WI38 (cell line): ENCODE measurements around the gene CBX1.

Experiments
- H3K4me3 ChIP-seq: 2 replicates; pipeline ENCODE4 v1.5.1; 2011; ENCODE audit warnings: low read depth, mild to moderate bottlenecking, control low read depth, low read length
- TF ChIP-seq, protein P1 (sequence below): IDR thresholded peaks from 2 replicates; pipeline ENCODE4 v1.5.1; 2012; ENCODE audit warnings: low read depth, mild to moderate bottlenecking, control low read depth, low read length

CBX1 gene

DNA sequence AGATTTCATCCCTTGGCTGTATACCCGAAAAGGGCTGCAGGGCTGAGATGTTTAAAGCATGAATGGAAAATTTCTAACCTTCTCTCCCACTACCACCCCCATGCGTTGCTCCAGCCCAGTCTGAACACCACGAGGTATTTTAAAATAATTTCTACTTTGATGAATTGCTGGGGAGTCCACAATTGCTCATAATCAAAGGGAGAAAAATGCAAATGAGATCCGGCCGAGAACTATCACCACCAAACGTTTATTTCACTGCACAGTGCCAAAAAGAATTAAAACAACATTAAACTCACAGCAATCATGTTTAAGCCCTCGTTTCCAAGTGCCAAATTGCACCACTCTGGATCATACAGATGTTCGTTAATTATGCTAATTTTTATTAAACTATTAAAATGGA, 43.0 kb upstream of the CBX1 start:
- TF ChIP-seq, protein P1, sequence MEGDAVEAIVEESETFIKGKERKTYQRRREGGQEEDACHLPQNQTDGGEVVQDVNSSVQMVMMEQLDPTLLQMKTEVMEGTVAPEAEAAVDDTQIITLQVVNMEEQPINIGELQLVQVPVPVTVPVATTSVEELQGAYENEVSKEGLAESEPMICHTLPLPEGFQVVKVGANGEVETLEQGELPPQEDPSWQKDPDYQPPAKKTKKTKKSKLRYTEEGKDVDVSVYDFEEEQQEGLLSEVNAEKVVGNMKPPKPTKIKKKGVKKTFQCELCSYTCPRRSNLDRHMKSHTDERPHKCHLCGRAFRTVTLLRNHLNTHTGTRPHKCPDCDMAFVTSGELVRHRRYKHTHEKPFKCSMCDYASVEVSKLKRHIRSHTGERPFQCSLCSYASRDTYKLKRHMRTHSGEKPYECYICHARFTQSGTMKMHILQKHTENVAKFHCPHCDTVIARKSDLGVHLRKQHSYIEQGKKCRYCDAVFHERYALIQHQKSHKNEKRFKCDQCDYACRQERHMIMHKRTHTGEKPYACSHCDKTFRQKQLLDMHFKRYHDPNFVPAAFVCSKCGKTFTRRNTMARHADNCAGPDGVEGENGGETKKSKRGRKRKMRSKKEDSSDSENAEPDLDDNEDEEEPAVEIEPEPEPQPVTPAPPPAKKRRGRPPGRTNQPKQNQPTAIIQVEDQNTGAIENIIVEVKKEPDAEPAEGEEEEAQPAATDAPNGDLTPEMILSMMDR, result no peak
- no peak overlapping the region for H3K4me3 ChIP-seq

DNA sequence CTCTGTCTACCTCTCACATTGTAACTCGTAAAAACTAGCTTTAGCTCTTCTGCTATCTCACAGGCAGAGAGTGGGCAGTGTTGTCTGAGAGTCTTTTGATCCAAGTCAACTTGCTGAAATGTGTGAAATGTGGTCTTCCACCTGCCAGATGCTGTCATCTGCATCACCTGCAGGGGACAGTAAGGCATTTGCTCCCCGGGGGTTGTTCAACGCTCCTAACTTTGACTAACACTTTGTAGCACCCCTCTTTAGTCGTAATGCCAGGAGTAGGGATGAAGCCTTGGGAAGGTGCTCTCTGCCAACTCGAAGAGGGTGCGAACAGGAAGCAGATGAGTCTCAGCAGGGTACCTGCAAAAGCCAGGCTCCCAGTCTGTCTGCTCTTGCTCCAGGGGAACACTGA, 42.4 kb upstream of the CBX1 start:
- no peak overlapping the region for H3K4me3 ChIP-seq
- TF ChIP-seq, protein P1, result no peak

DNA sequence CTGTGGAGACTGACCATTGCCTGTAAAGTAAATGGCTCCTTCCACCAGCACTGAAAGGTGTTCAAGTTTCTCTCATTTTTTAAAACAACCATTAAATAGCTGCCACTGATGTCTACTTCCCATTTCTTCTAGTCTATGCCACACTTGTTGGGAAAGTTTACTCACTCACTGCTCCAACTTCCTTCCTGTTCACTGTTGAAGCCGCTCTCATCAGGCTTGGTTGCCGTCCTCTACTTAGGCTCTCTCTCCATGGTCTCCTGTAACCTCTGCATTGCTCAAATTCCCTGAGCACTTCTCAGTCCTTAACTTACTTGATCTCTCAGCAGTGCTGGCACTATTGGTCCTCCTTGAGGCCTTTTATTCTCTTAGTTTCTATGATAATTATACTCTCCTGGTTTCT, 38.7 kb upstream of the CBX1 start:
- H3K4me3 ChIP-seq, result no peak overlapping the region
- TF ChIP-seq, protein P1, result no peak

DNA sequence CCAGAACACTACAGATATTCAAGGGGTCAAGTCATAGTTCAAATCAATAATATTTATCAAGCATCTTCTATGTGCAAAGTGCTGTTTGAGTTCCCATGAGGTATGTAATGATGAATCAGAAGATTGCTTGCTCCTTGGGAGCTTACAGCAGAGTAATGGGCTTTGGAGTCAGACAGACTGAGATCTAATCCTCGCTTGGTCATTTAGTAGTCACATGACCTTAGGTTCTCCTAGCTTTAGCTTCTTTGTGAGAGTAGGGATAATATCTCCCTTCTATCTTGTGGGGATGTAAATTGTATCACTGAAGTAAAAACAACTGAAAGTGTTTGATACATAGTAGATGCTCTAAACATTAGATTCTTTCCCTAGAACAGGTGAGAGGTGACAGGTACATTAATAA, 36.4 kb upstream of the CBX1 start:
- no peak overlapping the region for H3K4me3 ChIP-seq
- TF ChIP-seq, protein P1, result no peak

DNA sequence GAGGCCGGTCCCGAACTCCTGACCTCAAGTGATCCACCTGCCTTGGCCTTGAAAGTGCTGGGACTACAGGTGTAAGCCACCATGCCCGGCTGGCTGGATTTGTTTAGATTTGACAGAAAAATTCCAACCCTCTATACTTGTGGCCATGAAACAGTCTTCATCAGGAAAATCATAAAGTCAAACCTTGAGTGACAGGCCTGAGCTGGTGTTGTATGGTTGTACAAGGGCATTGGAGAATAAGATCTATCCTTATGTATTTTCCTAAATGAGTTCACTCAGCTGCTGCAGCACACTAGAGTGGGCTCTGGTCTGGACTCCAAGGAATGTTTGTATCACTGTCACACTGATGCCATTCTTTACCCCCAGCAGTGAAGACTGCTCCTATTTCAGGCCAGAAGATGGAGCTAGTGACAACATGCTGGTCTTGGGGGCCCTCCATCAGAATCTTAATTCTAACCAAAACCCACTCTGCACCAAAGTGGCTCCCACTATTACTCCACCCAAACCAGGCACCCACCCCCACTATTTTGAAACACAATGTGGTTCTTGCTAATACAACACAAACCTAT, 33.7 kb upstream of the CBX1 start:
- TF ChIP-seq, protein P1, result no peak
- no peak overlapping the region for H3K4me3 ChIP-seq

DNA sequence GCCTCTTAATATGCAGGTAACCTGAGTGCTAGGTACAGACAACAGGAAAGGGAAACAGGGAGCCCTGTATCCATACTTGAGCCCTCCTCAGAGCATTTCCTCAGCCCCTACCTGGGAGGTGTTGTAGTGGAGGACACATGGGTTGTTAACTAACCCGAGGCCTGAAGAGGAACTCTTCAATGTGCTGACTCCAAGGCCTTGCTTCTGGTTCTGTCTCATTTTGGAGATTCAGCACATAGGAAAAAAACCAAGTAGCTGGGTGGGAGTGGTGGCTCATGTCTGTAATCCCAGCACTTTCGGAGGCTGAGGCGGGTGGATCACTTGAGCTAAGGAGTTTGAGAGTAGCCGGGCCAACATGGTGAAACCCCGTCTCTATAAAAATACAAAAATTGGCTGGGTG, 31.1 kb upstream of the CBX1 start:
- no peak overlapping the region for H3K4me3 ChIP-seq
- TF ChIP-seq, protein P1, result no peak

DNA sequence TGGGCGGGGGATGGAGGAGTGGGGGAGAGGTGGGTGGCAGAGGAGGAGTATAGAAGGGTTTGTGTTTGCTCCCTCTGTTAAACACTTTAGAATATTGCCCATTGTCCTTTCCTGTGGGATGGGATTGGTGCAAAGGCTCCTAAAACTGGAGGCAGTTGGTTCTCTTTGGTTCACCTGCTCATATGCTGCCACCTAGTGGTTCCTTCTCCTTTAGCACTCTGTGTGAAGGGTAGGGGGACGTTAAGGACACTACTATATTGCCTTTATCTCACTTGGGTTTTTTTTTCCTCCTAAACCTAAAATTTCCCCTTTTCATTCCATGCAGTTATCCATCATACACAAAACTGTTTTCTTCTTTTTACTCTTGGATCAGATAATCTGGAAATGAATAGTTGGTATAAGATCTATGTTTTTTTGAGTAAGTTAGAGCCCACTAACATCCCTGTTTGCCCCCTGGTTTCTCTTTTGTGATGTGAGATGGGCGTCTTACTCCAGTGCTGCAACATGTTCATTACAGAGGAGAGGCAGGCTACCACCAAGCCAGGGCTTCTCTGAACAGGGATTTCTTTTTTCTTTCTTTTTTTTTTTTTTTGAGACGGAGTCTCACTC, 30.0 kb upstream of the CBX1 start:
- H3K4me3 ChIP-seq, result no peak overlapping the region
- TF ChIP-seq, protein P1, result peak; percentile 73
